AG04449 (cell line): Measurements from ENCODE around the gene TSEN34.

ENCODE experiments used
- CTCF ChIA-PET: fragments of 350-600 bp; formaldehyde crosslinking; extraction: SDS; loops from one replicate; lab custom pipeline; 2021; ENCODE audit warnings: antibody characterized with exemption; lab: Yijun Ruan, JAX
- POLR2A ChIA-PET: fragments of 400-600, 350-600 bp; formaldehyde crosslinking; extraction: SDS; loops from one replicate; lab custom pipeline; 2020; ENCODE audit warnings: antibody characterized with exemption, inconsistent platforms; lab: Yijun Ruan, JAX
- DNase-seq: peaks from one replicate; pipeline ENCODE4 v3.0.0-alpha.2; 2010; ENCODE audit warnings: low read depth, low spot score
- H3K4me3 ChIP-seq: 2 replicates; pipeline ENCODE4 v1.5.1; 2011; ENCODE audit warnings: low read depth, mild to moderate bottlenecking, control low read depth, low read length
- TF ChIP-seq, protein P1 (sequence below): IDR thresholded peaks from one replicate; pipeline ENCODE4 v1.5.1; 2011; ENCODE audit warnings: mild to moderate bottlenecking, moderate library complexity, low read length, control low read depth, inconsistent platforms; ENCODE audit not compliant: insufficient read depth; ENCODE audit errors: missing control alignments

The TSEN34 gene

DNA sequence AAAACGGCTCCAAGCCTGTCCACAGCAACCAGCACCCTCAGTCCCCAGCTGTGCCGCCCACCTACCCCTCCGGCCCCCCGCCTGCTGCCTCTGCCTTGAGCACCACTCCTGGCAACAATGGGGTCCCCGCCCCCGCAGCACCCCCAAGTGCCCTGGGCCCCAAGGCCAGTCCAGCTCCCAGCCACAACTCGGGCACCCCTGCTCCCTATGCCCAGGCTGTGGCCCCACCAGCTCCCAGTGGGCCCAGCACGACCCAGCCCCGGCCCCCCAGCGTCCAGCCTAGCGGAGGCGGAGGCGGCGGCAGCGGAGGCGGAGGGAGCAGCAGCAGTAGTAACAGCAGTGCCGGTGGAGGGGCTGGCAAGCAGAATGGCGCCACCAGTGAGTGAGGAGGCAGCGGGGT lies 43.0 kb upstream of the TSEN34 start:
- H3K4me3 ChIP-seq: no peak overlapping the region
- ChIA-PET CTCF (interaction anchor here (0.9 to 1.0 kb wide), 2 partner anchors 10 to 21 kb away, joined by 3 to 6 read pairs; no protein-coding TSS in a partner anchor), POLR2A (interaction anchor here (2.1 kb wide), 1 partner anchor 11 kb away, joined by 7 read pairs; the partner anchor contains the start of gene CNOT3)
- no peak for DNase-seq
- TF ChIP-seq, protein P1, sequence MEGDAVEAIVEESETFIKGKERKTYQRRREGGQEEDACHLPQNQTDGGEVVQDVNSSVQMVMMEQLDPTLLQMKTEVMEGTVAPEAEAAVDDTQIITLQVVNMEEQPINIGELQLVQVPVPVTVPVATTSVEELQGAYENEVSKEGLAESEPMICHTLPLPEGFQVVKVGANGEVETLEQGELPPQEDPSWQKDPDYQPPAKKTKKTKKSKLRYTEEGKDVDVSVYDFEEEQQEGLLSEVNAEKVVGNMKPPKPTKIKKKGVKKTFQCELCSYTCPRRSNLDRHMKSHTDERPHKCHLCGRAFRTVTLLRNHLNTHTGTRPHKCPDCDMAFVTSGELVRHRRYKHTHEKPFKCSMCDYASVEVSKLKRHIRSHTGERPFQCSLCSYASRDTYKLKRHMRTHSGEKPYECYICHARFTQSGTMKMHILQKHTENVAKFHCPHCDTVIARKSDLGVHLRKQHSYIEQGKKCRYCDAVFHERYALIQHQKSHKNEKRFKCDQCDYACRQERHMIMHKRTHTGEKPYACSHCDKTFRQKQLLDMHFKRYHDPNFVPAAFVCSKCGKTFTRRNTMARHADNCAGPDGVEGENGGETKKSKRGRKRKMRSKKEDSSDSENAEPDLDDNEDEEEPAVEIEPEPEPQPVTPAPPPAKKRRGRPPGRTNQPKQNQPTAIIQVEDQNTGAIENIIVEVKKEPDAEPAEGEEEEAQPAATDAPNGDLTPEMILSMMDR: no peak

DNA sequence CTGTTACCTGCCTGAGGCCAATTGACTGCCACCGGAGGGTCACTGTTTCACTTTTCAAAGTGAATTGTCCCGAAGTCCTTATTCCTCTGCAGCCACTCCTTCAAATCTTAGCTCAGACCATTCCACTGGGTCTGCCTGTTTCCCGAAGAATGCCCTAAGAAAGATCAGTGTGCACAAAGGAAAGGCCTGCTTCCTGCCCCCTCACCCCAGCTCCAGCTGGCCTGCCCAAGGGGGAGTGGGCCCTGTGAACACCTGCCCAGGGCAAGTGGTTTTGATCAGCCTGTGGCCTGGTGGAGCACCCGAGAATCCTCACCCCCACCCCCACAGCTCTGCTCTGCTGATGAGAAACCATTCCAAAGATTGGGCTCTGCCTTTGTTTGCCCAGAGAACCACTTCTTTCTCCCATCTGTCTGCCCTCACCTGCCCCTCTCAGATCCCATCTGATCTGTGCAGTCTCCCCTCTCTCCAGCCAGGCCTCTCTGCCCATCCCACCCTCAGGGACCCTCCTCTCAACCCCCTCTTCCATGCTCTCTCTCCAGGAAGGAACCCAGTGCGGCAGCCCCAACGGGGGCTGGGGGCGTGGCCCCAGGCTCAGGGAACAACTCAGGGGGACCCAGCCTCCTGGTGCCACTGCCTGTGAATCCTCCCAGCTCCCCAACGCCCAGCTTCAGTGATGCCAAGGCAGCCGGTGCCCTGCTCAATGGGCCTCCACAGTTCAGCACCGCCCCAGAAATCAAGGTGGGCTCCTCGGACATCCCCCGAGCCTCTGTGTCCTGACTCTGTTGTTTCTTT lies 41.9 kb upstream of the TSEN34 start:
- ChIA-PET POLR2A (interaction anchor here (1.9 to 2.1 kb wide), 2 partner anchors 9 to 12 kb away, joined by 5 to 7 read pairs; partner anchors contain the start of gene CNOT3), CTCF (interaction anchor here (0.9 to 1.5 kb wide), 3 partner anchors 10 to 19 kb away, joined by 3 to 4 read pairs (median 3); partner anchors contain the start of gene LENG1)
- H3K4me3 ChIP-seq: no peak overlapping the region
- TF ChIP-seq, protein P1: no peak
- DNase-seq: no peak

DNA sequence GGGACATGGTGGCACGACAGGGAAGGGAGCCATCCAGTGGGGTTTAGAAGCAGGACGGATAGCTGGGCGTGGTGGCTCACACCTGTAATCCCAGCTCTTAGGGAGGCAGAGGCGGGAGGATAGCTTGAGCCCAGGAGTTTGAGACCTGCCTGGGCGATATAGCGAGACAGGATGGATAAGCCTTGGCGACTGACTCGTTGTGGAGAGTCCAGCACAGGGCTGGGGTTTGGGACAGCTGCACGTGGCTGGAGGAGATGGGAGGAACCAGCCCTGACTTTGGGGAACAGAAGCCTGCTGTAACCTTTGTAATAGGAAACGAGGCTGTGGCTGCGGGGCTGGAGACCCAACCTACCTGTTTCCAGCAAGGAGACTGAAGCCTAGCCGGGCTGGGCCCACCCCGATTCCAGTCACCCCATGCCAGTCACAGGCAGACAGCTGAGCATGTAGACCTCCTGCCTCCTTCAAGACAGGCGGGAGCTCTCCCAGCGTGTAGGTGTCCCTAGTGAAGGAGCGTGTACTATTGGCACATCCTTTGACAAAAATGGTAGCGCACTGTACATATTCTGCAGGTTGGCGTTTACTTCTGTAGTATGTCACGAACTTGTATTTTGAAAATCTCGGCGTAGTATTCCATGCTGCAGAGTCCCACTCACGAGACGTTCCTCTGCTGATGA lies 39.6 kb upstream of the TSEN34 start:
- CTCF ChIA-PET: interaction anchor here (1.0 to 1.8 kb wide), 3 partner anchors 8 to 13 kb away, joined by 3 to 6 read pairs (median 3); partner anchors contain the start of gene LENG1
- TF ChIP-seq, protein P1: no peak
- POLR2A ChIA-PET: interaction anchor here (0.6 to 1.1 kb wide), 4 partner anchors 8 to 54 kb away, joined by 3 to 5 read pairs (median 4); partner anchors contain the start of genes CNOT3, LENG1, PRPF31 and TFPT
- no peak for DNase-seq
- H3K4me3 ChIP-seq: no peak overlapping the region

DNA sequence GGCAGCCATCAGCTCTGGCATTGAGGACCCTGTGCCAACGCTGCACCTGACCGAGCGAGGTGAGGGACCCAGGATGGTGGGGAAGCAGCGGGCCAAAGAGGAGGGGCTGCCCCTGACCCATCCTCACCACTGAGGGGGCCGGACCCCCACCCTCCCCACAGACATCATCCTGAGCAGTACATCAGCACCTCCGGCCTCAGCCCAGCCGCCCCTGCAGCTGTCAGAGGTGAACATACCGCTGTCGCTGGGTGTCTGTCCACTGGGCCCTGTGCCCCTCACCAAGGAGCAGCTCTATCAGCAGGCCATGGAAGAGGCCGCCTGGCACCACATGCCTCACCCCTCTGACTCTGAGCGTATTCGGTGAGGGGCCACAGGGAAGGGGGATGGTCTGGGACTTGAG lies 38.8 kb upstream of the TSEN34 start:
- ChIA-PET POLR2A (interaction anchor here (1.0 kb wide), 2 partner anchors 15 to 37 kb away, joined by 3 to 5 read pairs; partner anchors contain the start of genes CNOT3, PRPF31 and TFPT), CTCF (interaction anchor here (1.0 kb wide), 1 partner anchor 12 kb away, joined by 3 read pairs; no protein-coding TSS in a partner anchor)
- DNase-seq: no peak
- TF ChIP-seq, protein P1: no peak
- no peak overlapping the region for H3K4me3 ChIP-seq

DNA sequence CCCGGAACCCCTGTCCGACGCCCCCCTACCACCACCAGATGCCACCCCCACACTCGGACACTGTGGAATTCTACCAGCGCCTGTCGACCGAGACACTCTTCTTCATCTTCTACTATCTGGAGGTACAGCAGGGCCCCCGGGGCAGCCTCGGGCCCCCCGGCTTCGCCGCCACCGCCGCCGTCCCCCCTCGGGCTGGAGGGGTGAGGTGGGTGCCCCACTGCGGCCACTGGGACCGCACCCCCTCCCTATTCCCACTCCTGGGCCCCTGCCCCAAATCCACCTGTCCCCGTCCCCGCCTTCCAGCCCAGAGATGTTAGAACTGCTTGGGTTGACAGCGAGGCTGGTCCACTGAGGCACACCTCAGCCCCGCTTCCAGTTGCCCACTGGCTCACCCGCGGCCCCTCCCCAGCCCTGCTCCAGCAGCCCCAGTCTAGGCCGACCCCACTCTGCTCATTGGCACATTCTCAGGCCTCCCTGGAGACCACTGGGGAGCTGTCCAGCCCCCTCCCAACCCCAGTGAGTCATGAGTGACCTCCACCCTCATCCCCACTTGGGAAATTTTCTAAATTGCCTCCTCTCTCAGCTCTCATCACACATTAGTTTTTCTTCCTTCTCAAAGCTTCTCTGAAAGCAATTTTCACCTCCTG lies 38.1 kb upstream of the TSEN34 start:
- POLR2A ChIA-PET: no interaction called here
- CTCF ChIA-PET: no interaction called here
- H3K4me3 ChIP-seq: no peak overlapping the region
- TF ChIP-seq, protein P1: no peak
- no peak for DNase-seq
